ENCODE results near the gene GNA12.
"Not testable (repeated sequence)": the region's sequence is repeated elsewhere in the genome, so short reads cannot be mapped to it uniquely, and the experiment has no call there.

The GNA12 gene

GRCh38 chr7:2864204-2864985 is 20.3 kb upstream of the GNA12 start:
- DNase-seq = no peak

- peak; percentile 88 for DNase-seq
These were observed 19.5 kb upstream of the GNA12 start for GRCh38 chr7:2863461-2864066.

GRCh38 chr7:2862831-2863361 is 18.8 kb upstream of the GNA12 start:
- peak; percentile 56 for DNase-seq

- no peak for DNase-seq
These were observed 17.4 kb upstream of the GNA12 start for GRCh38 chr7:2861509-2861908.

- no peak for DNase-seq
These were observed 16.6 kb upstream of the GNA12 start for GRCh38 chr7:2860627-2861133.

GRCh38 chr7:2859952-2860351 is 15.8 kb upstream of the GNA12 start:
- DNase-seq = no peak

GRCh38 chr7:2858621-2859020 is 14.5 kb upstream of the GNA12 start:
- DNase-seq = no peak

- DNase-seq = no peak
These were observed 12.5 kb upstream of the GNA12 start for GRCh38 chr7:2856388-2857169.

GRCh38 chr7:2855386-2855785 is 11.3 kb upstream of the GNA12 start:
- no peak for DNase-seq

- DNase-seq = not testable (repeated sequence)
These were observed 9.4 kb upstream of the GNA12 start for GRCh38 chr7:2853552-2853951.

GRCh38 chr7:2853147-2853546 is 9.0 kb upstream of the GNA12 start:
- no peak for DNase-seq

- DNase-seq = no peak
These were observed 7.4 kb upstream of the GNA12 start for GRCh38 chr7:2851497-2851896.

- DNase-seq = no peak
These were observed 6.0 kb upstream of the GNA12 start for GRCh38 chr7:2849941-2850766.

GRCh38 chr7:2845034-2845592 is 1.0 kb upstream of the GNA12 start:
- DNase-seq = no peak

GRCh38 chr7:2843711-2844152 is 376 bp downstream of the GNA12 start:
- no peak for DNase-seq

GRCh38 chr7:2843191-2843685 is 870 bp downstream of the GNA12 start:
- no peak for DNase-seq

GRCh38 chr7:2841907-2842306 is 2.2 kb downstream of the GNA12 start:
- no peak for DNase-seq

GRCh38 chr7:2840458-2840857 is 3.6 kb downstream of the GNA12 start:
- DNase-seq = no peak

- DNase-seq = no peak
These were observed 5.1 kb downstream of the GNA12 start for GRCh38 chr7:2838873-2839578.

- DNase-seq = no peak
These were observed 5.7 kb downstream of the GNA12 start for GRCh38 chr7:2838451-2838850.

- DNase-seq = no peak
These were observed 6.6 kb downstream of the GNA12 start for GRCh38 chr7:2837496-2837895.

Measured in SHP77 treated with DMSO at 0.1 percent for 48 hours (cell line).